PC-3 (cell line): Measurements from ENCODE around the gene PIP5K1C. TPM values are rescaled to one million over a fixed set of nuclear protein-coding genes. Genes with fewer than 3 reads are reported as not detected.

Source experiments
- ATAC-seq: fragments of 200-7000 bp; cut with Tn5 transposase; 2 replicates; pipeline ENCODE4 v1.9.1; 2020; ENCODE audit warnings: mild to moderate bottlenecking, moderate library complexity
- BruUV-seq: library from RNA; stranded (reverse); fragments of 400-500 nt; replicated peaks from 2 replicates; lab custom pipeline; 2021; lab: Mats Ljungman, UMichigan
- CTCF ChIA-PET: fragments of 300-600 bp; sonication (Branson Sonifier 250); formaldehyde crosslinking; loops from one replicate; lab custom pipeline; 2022; ENCODE audit warnings: antibody characterized with exemption; lab: Charles Lee
- POLR2A ChIA-PET: fragments of 300-600 bp; sonication (Branson Sonifier 250); formaldehyde crosslinking; loops from one replicate; lab custom pipeline; 2022; ENCODE audit warnings: antibody characterized with exemption; ENCODE audit not compliant: unreplicated experiment; lab: Charles Lee
- DNase-seq: peaks from one replicate; pipeline ENCODE4 v3.0.0-alpha.2; 2015
- H2AFZ ChIP-seq: fragments of 300-600 bp; sonication (generic); 2 replicates; pipeline ENCODE4 v1.6.0; 2016; ENCODE audit warnings: antibody characterized with exemption, low read length
- H3F3A ChIP-seq: fragments of 300-600 bp; sonication (generic); one replicate; pipeline ENCODE4 v1.6.0; 2017; ENCODE audit warnings: antibody characterized with exemption, low read length, control low read depth, mild to moderate bottlenecking; ENCODE audit not compliant: unreplicated experiment
- H3K27ac ChIP-seq: fragments of 300-600 bp; sonication (generic); 2 replicates; pipeline ENCODE4 v1.5.1; 2016; ENCODE audit warnings: mild to moderate bottlenecking, low read length
- H3K27me3 ChIP-seq: fragments of 300-600 bp; sonication (generic); 2 replicates; pipeline ENCODE4 v1.6.1; 2016; ENCODE audit warnings: low read length, mixed read lengths
- H3K36me3 ChIP-seq: fragments of 300-600 bp; sonication (generic); 2 replicates; pipeline ENCODE4 v1.6.1; 2016; ENCODE audit warnings: low read depth, mixed run types, low read length, mixed read lengths
- H3K4me1 ChIP-seq: fragments of 300-600 bp; sonication (generic); 2 replicates; pipeline ENCODE4 v1.5.1; 2016; ENCODE audit warnings: low read length; ENCODE audit not compliant: insufficient read depth
- H3K4me2 ChIP-seq: fragments of 300-600 bp; sonication (generic); 2 replicates; pipeline ENCODE4 v1.6.0; 2016; ENCODE audit warnings: low read length
- H3K4me3 ChIP-seq: fragments of 300-600 bp; sonication (generic); 2 replicates; pipeline ENCODE4 v1.5.1; 2016; ENCODE audit warnings: mild to moderate bottlenecking, low read length, mixed read lengths
- H3K79me2 ChIP-seq: fragments of 300-600 bp; sonication (generic); 2 replicates; pipeline ENCODE4 v1.6.1; 2017; ENCODE audit warnings: low read length, mixed read lengths
- H3K9ac ChIP-seq: fragments of 300-600 bp; sonication (generic); 2 replicates; pipeline ENCODE4 v1.6.0; 2016; ENCODE audit warnings: mild to moderate bottlenecking, low read length
- H3K9me2 ChIP-seq: fragments of 300-600 bp; sonication (generic); replicated peaks from 2 replicates; pipeline ENCODE4 v1.6.1; 2016; ENCODE audit warnings: mixed run types, low read length, mixed read lengths
- H3K9me3 ChIP-seq: fragments of 300-600 bp; sonication (generic); 2 replicates; pipeline ENCODE4 v1.6.1; 2016; ENCODE audit warnings: low read length, mixed read lengths
- H4K20me1 ChIP-seq: fragments of 300-600 bp; sonication (generic); 2 replicates; pipeline ENCODE4 v1.6.1; 2016; ENCODE audit warnings: low read length, mixed read lengths
- EZH2 ChIP-seq: fragments of 300-600 bp; sonication (generic); IDR thresholded peaks from one replicate; pipeline ENCODE4 v1.6.1; 2017; ENCODE audit warnings: antibody characterized with exemption, mild to moderate bottlenecking, low read length; ENCODE audit not compliant: unreplicated experiment
- EZH2phosphoT487 ChIP-seq: fragments of 300-600 bp; sonication (generic); IDR thresholded peaks from 2 replicates; pipeline ENCODE4 v1.6.1; 2018; ENCODE audit warnings: mild to moderate bottlenecking, antibody characterized with exemption, low read length, borderline replicate concordance
- intact Hi-C: fragments of 100-400 bp; cut with micrococcal nuclease; formaldehyde crosslinking; loops from 2 replicates; pipeline ENCODE4 v1.9.0; 2023
- total RNA-seq: library from RNA; depleted of rRNA; stranded (reverse); fragments of >200 nt; gene quantifications from 2 replicates; pipeline ENCODE4 v1.2.3, GENCODE V29; 2014
- TF ChIP-seq, protein P1 (sequence below): fragments of 300-600 bp; sonication (generic); conservative IDR thresholded peaks from 2 replicates; pipeline ENCODE4 v1.5.1; 2017; ENCODE audit warnings: antibody characterized with exemption, low read depth, mild to moderate bottlenecking, low read length

Gene PIP5K1C
- total RNA-seq, 1 experiment from 2014 or later: 16.1 TPM

GRCh38 chr19:3595521-3596061 is 104.7 kb downstream of the PIP5K1C start:
- BruUV-seq: no TSS peak
- no peak for ATAC-seq
- intact Hi-C loops: no loop called here
- Histone ChIP-seq H3K27ac (no peak overlapping the region), H3K4me1 (no peaks in the 10 kb centered on the region), H3K27me3 (no peaks in the 10 kb centered on the region), H3K9ac (no peak overlapping the region), H3K9me2 (no peaks in the 10 kb centered on the region), H4K20me1 (no peaks in the 10 kb centered on the region), H3K36me3 (no peaks in the 10 kb centered on the region), H3K9me3 (no peaks in the 10 kb centered on the region), H3K4me2 (no peak overlapping the region), H3K4me3 (no peak overlapping the region), H3F3A (no peaks in the 10 kb centered on the region), H3K79me2 (no peaks in the 10 kb centered on the region), H2AFZ (no peak overlapping the region)
- POLR2A ChIA-PET: no interaction called here
- CTCF ChIA-PET: no interaction called here
- no peak for DNase-seq
- no peak for TF ChIP-seq EZH2phosphoT487
- no peak for TF ChIP-seq EZH2
- TF ChIP-seq, protein P1, sequence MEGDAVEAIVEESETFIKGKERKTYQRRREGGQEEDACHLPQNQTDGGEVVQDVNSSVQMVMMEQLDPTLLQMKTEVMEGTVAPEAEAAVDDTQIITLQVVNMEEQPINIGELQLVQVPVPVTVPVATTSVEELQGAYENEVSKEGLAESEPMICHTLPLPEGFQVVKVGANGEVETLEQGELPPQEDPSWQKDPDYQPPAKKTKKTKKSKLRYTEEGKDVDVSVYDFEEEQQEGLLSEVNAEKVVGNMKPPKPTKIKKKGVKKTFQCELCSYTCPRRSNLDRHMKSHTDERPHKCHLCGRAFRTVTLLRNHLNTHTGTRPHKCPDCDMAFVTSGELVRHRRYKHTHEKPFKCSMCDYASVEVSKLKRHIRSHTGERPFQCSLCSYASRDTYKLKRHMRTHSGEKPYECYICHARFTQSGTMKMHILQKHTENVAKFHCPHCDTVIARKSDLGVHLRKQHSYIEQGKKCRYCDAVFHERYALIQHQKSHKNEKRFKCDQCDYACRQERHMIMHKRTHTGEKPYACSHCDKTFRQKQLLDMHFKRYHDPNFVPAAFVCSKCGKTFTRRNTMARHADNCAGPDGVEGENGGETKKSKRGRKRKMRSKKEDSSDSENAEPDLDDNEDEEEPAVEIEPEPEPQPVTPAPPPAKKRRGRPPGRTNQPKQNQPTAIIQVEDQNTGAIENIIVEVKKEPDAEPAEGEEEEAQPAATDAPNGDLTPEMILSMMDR: no peak

GRCh38 chr19:3593156-3593555 is 107.1 kb downstream of the PIP5K1C start:
- no TSS peak for BruUV-seq
- Histone ChIP-seq H3K9ac (no peak overlapping the region), H2AFZ (no peak overlapping the region), H3K4me2 (no peak overlapping the region), H3K4me1 (no peaks in the 10 kb centered on the region), H3K79me2 (no peaks in the 10 kb centered on the region), H3K4me3 (no peak overlapping the region), H4K20me1 (no peaks in the 10 kb centered on the region), H3K27ac (no peak overlapping the region), H3K27me3 (no peaks in the 10 kb centered on the region), H3K9me3 (no peaks in the 10 kb centered on the region), H3F3A (no peaks in the 10 kb centered on the region), H3K36me3 (no peaks in the 10 kb centered on the region), H3K9me2 (no peaks in the 10 kb centered on the region)
- TF ChIP-seq, protein P1: no peak
- TF ChIP-seq EZH2phosphoT487 (no peak), EZH2 (no peak)
- intact Hi-C loops: no loop called here
- CTCF ChIA-PET: no interaction called here
- POLR2A ChIA-PET: no interaction called here
- DNase-seq: no peak
- no peak for ATAC-seq

DNA sequence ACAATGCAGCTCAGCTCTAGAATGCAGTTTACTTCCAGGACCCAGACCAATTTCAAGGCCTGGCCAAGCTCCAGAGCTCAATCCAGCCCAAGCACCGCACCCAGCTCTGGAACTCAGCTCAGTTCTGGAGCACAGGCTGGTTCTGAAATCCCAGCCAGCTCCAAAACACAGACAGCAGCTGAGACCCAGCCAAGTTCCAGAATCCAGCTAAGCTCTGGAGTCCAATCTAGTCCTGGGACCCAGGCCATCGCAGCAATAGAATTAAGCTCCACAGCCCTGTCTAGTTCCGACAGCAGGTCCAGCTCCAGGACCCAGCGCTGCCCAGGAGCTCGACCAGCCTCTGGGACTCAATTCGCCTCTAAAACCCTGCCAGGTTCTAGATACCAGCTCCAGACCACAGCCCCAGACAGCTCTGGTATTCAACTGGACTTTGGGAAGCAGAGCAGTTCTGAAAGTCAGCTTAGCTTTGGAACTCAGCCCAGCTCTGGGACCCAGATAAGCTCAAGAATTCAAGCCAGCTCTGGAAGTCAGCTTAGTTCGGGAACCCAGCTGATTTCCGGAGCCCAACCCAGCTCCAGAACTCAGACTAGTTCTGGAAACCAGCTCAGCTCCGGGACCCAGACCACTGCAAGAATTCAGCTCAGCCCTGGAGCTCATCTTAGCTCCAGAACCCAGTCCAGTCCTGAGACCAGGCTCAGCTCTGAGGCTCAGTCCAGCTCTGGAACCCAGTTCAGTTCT is 108.2 kb downstream of the PIP5K1C start:
- ATAC-seq: no peak
- CTCF ChIA-PET: no interaction called here

More for the DNA sequence above, 108.2 kb downstream of the PIP5K1C start:
- no peak for DNase-seq
- POLR2A ChIA-PET: no interaction called here
- intact Hi-C loops: no loop called here
- Histone ChIP-seq H3K4me1 (no peaks in the 10 kb centered on the region), H3K9me3 (no peaks in the 10 kb centered on the region), H3K36me3 (no peaks in the 10 kb centered on the region), H3K4me3 (no peak overlapping the region), H3K27ac (no peak overlapping the region), H3K9ac (no peak overlapping the region), H4K20me1 (no peaks in the 10 kb centered on the region), H2AFZ (no peak overlapping the region), H3K27me3 (no peaks in the 10 kb centered on the region), H3K9me2 (no peaks in the 10 kb centered on the region), H3K79me2 (no peaks in the 10 kb centered on the region), H3F3A (no peaks in the 10 kb centered on the region), H3K4me2 (no peak overlapping the region)
- TF ChIP-seq, protein P1: no peak
- TF ChIP-seq EZH2: no peak
- no peak for TF ChIP-seq EZH2phosphoT487
- BruUV-seq: no TSS peak
